Effector CD4-positive, alpha-beta T cell (primary cell): ENCODE data around the gene EDEM1.
"Not testable (repeated sequence)": the region's sequence is repeated elsewhere in the genome, so short reads cannot be mapped to it uniquely, and the experiment has no call there.

Experiments used
- DNase-seq: peaks from one replicate; pipeline ENCODE4 v3.0.0-alpha.2; 2020

EDEM1 gene

DNA sequence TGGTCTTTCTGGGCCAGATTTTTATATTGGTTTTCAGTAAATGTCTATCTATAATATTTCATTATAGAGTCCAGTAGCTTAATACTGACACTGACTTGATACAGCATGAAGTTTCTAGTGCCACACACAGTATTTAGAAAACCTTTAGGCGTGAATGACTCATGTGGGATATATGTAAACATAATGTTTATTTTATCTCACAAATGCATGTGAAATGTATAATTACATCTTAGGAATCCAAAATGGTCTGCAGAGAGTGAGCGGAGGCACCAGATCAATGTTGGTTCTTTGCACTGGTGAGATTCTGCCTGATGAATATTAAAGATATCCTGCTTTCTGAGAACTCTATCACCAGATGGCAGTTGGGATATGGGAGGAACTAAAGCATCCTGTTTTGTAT, 8.5 kb upstream of the EDEM1 start:
- not testable (repeated sequence) for DNase-seq

DNA sequence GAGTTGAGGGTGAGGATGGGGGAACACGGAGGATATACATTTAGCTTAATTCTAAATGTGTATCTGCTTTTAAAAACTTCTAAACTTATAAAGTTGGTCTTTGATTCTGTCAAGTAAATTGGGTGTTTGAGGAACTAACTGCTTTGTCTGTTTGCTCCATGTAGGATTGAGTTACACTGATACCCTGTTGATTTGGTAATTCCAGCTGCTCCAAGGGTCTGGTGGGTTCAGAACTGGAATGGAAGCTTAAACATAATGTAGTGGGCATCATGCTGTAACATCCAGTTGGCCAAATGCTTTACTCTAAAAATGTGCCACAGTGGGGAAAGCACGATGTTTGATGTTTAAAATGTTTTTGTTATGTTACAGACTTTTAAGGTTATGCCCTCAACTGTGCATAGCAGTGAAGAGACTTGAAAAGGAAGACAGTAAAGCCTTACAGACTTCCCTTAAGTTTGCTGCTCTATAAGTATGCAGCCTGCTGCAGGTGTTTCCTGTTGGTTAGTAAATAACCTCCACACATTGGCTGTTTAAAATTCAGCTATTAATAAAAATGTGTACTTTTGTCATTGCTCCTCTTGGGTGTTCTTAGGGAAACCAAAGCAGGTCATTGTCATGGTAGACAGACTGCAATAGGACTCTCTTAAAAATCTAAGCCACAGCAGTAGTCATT, 5.9 kb upstream of the EDEM1 start:
- no peak for DNase-seq

DNA sequence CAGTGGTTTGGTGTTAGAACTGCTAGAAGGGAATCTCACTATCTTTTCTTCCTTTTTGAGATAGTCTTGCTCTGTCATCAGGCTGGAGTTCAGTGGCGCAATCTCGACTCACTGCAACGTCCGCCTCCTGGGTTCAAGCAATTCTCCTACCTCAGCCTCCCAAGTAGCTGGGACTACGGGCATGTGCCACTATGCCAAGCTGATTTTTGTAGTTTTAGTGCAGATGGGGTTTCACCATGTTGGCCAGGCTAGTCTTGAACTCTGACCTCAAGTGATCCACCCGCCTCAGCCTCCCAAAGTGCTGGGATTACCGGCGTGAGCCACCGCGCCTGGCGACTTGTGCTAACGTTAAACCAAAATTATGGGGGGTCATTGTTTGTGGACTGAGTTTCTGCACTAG, 3.8 kb upstream of the EDEM1 start:
- not testable (repeated sequence) for DNase-seq

DNA sequence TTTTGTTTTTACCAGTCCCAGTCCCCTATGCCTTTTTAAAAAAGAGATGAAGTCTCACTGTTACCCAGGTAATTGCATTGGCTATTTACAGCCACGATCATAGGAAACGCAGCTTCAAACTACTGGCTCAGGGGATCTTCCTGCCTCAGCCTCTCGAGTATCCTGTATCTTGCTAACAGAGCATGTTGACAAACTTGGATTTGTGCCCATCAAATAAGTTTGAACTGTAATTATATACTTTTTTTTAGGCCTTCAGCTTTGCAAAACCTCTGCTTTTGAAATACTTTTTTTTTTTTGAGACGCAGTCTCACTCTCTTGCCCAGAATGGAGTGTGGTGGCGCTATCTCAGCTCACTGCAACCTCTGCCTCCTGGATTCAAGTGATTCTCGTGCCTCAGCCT, 3.0 kb upstream of the EDEM1 start:
- DNase-seq: no peak

DNA sequence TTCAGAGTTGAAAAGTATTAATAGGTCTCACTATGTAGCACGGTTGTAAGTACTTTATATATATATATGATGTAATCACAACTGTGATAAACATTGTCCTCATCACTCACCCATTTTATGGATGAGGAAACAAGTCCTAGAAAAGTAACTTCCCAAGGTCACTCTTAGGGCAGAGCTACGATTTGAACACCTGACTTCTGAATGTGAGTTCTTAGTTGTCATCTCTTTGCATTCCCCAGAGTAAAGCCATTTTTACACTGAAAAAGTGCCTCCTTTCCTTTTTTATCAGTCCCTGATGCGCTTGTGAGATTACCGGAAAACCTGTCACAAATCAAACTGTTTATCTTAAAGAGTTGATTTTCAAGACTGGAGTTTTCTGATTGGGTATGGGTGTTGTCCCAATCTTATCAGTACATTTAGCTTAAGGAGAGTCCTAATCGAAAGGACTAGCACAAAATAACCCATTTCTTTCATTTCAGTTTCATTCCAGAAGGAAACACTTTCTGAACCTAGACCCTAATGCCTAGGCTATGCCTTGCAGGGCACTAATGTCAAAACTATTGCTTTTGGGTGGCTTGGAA, 2.3 kb upstream of the EDEM1 start:
- DNase-seq: no peak

DNA sequence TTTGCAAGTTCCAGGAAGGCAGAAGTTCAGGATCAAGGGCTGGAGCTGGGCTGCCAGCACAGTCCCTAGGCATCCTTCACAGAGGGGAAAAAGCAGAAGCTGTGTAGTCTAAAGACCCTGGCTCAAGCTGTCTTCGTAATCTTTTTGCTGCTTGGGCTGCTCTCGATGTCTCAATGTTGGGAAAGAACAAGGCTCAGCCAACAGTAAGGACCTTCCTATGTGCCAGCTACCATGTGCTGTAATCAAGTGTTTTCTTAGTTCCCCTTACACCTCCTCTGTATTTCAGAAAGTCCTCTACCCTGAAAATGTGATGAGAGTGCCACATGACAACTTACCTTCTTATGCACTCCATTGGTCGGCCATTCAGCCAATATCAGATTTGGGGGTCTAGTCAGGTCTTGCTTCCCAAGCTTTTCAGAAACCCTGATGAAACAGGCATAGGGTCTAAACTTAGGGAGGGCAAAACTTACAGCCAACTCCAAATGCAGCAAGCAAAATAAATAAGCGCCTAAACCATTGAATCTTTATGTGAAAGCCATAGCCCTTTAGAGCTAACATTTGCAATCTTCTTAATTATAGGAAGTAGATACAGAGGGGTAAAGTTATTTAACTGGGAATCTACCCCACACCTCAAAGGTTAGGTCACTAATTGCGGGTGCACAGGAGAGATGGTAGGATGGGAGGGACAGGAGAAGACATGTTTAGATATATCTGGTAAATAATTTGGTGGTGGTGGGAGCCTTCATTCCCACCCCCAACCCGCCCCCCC, 1.2 kb upstream of the EDEM1 start:
- DNase-seq: no peak

DNA sequence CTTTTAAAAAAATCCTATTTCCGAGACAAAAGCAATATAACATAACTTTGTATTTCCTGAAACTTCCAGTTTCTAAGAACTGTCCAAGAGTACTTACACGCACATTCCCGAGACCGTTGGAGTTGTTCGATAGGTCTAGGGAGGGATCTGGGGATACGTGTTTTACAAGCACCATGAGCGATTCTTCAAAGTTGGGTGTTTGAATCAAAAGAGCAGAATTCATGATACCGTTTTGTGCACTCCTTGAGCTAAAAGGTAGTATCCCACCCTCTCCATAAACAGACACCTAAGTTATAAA, 700 bp upstream of the EDEM1 start:
- no peak for DNase-seq

DNA sequence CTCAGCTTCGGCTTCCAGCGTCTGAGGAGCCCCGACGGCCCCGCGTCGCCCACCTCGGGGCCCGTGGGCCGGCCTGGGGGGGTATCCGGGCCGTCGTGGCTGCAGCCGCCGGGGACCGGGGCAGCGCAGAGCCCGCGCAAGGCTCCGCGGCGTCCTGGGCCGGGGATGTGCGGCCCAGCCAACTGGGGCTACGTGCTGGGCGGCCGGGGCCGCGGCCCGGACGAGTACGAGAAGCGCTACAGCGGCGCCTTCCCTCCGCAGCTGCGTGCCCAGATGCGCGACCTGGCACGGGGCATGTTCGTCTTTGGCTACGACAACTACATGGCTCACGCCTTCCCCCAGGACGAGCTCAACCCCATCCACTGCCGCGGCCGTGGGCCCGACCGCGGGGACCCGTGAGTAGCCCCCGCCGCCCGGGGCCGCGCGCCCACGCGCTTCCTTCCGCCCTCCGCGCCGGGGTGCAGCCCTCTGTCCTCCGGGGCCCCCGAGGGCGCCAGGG, 462 bp downstream of the EDEM1 start:
- DNase-seq: peak; percentile 37

DNA sequence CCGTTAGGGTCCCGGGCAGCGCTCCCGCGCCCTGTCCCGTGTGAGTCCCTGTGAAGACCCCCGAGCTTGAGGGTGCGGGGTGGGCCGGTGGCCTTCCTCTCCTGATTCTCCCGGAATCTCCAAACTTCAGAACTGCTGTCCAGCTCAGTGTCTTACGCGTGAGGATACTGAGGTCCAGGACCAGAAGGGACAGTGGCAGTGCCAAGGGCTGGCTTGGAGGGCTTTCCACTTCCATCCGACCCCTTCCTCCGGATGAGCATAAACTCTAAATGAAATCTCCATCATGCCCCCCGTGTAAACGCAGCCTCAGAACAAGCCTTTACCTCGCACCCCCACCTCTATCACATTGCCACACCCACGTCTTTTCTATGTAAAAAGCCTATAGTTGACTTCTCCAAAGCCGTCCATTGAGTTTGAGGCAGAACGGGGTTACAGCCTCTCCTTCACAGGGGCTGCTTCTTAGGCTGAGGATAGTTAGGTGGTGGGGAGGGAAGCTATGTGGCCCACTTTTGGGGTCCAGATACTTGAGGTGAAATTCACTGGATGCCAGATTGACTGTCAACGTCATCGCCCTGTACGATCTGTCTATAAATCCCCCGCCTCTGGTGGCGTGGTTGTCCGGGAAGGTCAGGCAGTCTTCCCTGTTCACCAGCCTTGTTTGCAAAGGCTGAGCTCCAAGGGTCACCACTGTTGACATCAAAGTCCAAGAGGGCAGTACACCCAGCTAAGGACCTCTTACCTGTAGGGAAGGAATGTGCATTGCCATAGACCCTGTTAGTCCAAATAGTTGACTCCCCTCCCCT, 1.1 kb downstream of the EDEM1 start:
- DNase-seq: peak; percentile 50

DNA sequence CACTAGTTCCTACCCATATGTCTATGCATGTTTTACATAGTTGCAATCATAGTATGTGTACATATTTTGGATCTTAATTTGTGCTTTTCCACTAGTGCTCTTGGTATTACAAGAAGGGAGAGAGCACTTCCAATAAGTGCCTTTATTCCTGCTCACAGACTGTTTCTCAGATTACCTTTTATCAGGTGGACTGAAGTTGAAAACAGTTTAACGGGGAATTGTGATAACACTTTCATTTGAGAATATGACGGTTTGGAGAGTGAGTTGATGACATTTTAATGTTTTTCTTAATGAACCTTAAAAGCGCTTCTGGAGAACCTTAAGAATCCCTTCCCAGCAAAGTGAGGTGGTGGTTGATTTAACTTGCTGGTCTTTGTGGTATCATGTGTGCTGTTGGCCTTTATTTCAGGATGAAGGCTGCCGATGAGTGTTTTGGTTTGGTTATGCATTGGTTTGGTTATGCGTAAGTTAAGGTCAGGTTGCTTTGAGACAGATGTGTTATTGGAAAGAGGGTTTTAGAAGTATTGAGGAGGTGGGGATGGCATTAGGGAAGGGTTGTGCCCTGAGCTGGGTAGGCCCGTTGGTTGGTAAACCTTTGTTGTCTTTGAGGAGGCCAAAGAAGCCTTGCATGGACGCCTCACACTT, 2.8 kb downstream of the EDEM1 start:
- no peak for DNase-seq

DNA sequence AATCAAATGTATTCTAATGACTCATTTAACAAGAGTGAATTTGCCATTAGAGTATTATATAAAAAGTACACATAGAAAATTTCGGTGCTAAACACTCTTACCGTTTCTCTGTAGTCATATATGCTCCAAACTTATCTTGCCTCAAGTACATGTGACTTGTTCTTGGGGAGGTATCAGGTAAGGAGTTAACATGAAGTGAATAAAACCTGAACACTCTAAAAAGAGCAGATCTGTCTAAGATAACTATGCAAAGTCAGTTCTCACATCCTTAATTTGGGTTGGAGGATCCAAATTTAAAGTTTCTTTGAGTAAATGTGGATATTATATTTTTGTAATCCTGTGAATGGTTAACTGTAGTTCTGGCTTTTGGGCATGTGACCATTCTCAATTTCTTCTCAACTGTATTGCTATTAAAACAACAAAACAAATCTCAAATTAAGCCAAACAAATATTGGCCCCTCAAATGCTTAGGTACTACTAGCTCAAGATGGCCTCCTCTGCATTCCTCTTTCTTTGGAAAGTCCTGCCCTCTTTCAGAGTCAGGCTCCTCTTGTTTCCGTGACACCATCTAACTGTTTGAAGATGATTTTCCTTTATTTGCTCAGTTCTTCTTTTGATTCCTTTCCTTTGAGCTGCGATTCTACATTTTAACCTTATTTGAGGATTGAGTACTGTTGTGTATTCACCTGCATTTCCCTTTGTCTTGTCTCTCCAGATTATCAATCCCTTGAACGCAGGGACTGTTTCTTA, 4.2 kb downstream of the EDEM1 start:
- DNase-seq: no peak

DNA sequence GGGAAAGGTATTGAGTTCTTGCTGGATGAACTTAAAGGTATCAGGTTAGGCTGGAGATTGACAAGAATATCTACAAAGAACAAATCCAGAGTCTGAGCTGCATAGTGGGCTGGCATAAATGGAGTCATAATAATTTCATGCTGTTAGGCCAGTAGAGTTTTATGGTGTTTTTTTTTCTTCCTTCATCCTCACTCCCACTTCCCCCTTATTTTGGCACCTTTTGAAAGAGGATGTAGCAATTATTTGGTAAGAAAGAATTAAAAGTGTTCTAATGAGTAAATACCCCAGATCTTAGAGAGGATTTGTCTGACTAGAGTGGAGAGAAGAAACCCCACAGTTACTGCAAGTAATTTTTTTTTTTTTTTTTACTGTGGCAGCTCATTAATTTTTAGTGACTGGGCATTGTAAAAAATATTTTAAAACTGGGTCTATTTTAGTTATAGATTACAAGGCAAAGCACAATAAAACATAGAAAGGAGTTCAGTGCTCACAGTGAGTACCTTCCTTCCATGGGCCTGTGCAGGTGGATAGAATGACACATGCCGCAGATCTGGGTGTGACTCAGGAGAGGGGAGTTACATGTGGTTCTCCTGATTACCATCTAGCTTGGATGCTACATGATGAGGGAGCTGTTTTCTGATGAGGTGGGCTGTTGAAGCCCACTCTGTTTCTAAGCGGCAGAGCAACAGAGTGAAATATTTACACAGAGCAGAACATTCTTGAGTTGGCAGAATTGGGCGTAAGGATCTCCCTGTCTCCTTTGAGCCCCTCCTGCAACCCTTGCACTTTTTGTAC, 5.3 kb downstream of the EDEM1 start:
- DNase-seq: peak; percentile 16

DNA sequence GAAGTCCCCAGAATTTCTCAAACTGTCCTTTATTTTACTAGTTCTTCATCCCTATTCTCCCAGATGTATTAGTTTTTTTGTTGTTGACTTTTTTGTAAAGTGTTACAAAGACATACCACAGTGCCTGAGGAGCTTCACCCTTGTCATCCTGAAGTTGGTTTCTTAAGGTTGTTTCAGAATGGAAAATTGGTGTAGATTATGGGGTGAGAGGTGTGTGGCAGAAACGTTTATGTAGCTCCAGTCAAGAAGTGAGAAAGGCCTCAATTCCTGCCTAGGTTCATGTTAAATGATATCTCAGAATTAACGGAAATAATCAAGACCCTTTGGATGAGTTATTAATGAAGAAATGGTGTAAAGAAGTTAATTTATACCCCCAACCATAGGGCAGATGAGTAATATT, 6.8 kb downstream of the EDEM1 start:
- no peak for DNase-seq

DNA sequence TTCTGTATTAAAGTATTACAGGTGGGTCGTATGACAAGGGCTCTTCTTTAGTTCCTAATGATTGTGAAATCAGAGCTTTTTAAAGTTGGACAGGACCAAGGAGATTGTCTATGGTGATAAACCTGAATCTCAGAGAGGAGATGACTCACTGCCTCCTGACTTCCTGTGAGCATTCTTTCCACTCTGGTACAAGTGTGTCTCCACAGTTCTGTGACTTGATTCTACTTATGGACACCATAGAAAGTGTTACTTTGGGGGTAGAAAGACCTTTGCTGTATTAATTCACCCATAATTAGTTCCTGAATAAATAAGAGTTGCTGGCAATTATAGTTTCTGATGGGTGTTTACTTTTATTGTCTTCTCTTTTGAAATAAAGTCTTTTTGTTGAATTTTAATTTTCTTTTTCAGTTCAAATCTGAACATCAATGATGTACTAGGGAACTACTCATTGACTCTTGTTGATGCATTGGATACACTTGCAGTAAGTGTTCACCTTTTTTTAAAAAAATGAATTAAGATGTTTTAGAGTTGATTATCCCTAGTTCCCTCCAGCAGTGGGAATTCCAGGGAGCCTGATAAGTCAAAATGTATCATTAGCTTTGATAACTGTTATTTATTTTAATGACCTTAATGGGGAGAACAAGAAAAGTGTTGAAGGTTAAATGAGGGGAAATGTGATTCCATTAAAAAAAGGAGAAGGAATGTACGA, 7.4 kb downstream of the EDEM1 start:
- DNase-seq: peak; percentile 56

DNA sequence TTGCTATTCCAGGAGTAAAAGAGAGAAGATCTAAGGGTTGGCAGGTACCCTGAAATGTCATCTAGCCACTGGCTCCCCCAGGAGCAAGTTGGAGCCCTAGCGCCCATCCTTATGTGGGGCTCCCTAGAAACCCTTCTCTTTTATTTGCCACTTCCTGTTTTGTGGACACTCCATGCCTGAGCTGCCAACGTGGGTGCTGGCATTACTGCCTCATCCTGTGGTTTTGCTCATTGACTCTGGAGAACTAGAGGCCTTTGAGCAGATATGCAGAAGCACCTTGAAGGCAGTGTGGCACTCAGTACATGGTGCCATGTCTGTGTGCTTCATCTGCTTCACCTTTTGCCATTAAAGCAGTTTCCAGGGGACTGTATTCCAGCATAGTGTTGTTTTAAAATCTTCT, 8.1 kb downstream of the EDEM1 start:
- no peak for DNase-seq

DNA sequence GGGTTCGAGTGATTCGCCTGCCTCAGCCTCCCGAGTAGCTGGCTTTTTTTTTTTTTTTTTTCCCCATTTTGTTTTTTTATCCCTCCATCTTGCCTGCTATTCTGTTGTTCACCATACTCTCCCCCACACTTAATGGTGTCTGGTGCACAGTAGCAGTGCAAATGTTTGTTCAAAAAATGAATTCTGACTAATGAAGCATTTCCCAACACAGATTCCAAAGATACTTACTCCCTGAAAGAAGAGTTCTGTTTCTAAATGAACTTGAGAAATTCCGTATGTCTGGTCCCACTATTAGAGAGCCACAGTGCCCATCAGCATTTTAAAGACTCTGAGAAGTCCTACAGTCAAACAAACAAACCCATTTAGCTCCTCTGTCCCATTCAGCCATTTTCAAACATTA, 9.5 kb downstream of the EDEM1 start:
- no peak for DNase-seq

DNA sequence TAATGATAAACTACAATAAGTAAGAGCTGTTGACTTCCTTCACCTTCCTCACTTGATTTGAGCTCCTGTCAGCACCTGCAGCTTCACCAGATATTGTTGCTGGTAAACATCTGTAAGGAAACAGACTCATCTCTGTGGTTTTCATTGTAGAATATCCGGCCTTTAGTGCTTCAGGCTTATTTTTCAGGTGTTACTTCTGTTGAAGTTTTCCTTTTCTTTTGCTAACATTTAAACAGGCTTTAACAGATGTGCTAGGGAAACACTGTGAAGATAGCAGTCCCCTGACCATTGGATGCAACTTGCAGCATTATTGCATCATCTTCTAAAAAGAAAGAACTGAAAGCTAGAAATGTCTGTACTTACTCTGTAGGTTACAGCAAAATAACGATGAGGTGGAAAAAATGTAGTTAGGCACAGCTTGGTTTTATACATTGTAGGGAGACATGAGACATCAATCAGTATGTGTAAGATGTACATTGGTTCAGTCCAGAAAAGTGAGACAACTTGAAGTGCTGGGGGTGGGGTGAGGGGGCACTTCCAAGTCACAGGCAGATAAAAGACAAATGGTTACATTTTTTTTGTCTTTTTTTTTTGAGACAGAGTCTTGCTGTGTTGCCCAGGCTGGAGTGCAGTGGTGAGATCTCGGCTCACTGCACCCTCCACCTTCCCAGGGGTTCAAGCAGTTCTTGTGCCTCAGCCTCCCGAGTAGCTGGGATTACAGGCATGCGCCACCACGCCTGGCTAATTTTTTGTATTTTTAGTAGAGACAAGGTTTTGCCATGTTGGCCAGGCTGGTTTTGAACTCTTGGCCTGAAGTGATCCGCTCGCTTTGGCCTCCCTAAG, 10.2 kb downstream of the EDEM1 start:
- DNase-seq: peak; percentile 31

DNA sequence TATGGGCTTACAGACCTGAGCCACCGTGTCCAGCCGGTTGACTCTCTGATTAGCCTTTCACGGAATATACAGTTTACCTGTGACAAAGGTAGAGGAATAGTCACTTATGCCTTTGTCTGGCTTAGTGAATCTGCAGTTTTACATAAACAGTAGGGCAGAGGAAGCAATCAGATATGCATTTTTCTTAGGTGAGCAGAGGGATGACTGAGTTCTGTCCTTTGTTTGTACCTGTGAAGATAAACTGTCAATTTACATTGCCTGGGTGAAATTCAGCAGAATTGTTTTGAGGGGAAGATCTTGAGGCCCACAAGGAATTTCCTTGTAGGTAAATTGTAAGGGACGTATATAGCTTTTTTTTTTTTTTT, 10.8 kb downstream of the EDEM1 start:
- DNase-seq: no peak

DNA sequence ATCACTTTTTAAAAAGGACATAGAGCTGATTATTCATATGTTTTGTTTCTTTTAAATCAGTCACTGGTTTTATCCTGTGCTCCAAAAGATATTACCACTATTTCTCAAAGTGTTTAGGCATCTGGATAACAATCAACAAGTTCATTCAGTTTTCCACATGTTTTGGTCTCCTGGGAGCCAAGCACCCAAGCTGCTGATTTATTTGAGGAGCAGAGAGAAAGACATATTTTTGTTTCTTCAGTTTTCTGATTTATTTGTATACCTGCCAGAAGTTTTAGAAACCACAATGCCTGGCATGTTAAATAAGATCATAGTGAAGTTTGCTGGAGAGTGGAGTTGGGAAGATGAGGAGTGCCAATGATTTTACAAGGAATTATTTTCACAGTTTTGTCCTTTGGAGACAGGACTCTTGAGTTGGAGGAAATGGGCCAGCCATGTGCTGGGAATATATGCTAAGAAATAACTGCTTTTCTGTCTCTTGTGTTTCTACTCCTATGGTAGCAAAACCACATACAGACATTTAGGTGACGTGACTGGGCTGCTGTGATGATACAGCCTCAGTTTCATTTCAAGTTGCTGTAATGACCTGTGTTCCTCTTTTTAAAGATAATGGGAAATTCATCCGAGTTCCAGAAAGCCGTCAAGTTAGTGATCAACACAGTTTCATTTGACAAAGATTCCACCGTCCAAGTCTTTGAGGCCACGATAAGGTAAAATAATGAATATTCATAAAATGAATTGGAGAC, 11.7 kb downstream of the EDEM1 start:
- no peak for DNase-seq
